ENCODE measurements around the gene HS6ST2.
A peak's percentile ranks its signal among the peaks of the same experiment; 100 is the strongest.

- no peak for TF ChIP-seq EZH2 (IDR thresholded peaks at IDR 0.05; ENCODE audit: borderline replicate concordance, low read depth, low read length, severe bottlenecking)
- TF ChIP-seq, protein P1, sequence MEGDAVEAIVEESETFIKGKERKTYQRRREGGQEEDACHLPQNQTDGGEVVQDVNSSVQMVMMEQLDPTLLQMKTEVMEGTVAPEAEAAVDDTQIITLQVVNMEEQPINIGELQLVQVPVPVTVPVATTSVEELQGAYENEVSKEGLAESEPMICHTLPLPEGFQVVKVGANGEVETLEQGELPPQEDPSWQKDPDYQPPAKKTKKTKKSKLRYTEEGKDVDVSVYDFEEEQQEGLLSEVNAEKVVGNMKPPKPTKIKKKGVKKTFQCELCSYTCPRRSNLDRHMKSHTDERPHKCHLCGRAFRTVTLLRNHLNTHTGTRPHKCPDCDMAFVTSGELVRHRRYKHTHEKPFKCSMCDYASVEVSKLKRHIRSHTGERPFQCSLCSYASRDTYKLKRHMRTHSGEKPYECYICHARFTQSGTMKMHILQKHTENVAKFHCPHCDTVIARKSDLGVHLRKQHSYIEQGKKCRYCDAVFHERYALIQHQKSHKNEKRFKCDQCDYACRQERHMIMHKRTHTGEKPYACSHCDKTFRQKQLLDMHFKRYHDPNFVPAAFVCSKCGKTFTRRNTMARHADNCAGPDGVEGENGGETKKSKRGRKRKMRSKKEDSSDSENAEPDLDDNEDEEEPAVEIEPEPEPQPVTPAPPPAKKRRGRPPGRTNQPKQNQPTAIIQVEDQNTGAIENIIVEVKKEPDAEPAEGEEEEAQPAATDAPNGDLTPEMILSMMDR (IDR thresholded peaks at IDR 0.05; ENCODE audit: borderline replicate concordance, extremely low read depth, low read length, poor library complexity, severe bottlenecking) = peak; percentile 44
Observed at GRCh38 chrX:132615391-132616131, 342.9 kb downstream of the HS6ST2 start.
